RWPE2 (cell line): ENCODE measurements around the gene SMIM30.
"Not testable (repeated sequence)": the region's sequence is repeated elsewhere in the genome, so short reads cannot be mapped to it uniquely, and the experiment has no call there.

Experiments
- ATAC-seq: fragments of 200-7000 bp; cut with Tn5 transposase; 3 replicates; pipeline ENCODE4 v1.9.1; 2021; ENCODE audit warnings: low read depth
- DNase-seq: peaks from one replicate; pipeline ENCODE4 v3.0.0-alpha.2; 2020; ENCODE audit warnings: low spot score
- H3K27ac ChIP-seq: fragments of 450-650 bp; 2 replicates; pipeline ENCODE4 v1.5.1; 2017; ENCODE audit warnings: mild to moderate bottlenecking; ENCODE audit not compliant: poor library complexity, severe bottlenecking
- H3K27me3 ChIP-seq: fragments of 250-450 bp; sonication (Bioruptor Pico); 2 replicates; pipeline ENCODE4 v1.5.1; 2021; ENCODE audit warnings: mild to moderate bottlenecking, moderate library complexity; ENCODE audit not compliant: insufficient read depth, poor library complexity, severe bottlenecking
- H3K36me3 ChIP-seq: fragments of 250-450 bp; sonication (Bioruptor Pico); 2 replicates; pipeline ENCODE4 v1.5.1; 2020; ENCODE audit warnings: low read depth, mild to moderate bottlenecking, moderate library complexity
- H3K4me1 ChIP-seq: fragments of 250-450 bp; sonication (Bioruptor Pico); 2 replicates; pipeline ENCODE4 v1.5.1; 2021; ENCODE audit warnings: mild to moderate bottlenecking, moderate library complexity; ENCODE audit not compliant: insufficient read depth, poor library complexity, severe bottlenecking
- H3K4me3 ChIP-seq: fragments of 250-450 bp; sonication (Bioruptor Pico); 2 replicates; pipeline ENCODE4 v1.5.1; 2021; ENCODE audit warnings: mild to moderate bottlenecking, moderate library complexity; ENCODE audit not compliant: severe bottlenecking
- H3K9me3 ChIP-seq: fragments of 250-450 bp; sonication (Bioruptor Pico); 2 replicates; pipeline ENCODE4 v1.5.1; 2021; ENCODE audit warnings: mild to moderate bottlenecking, moderate library complexity; ENCODE audit not compliant: severe bottlenecking
- TF ChIP-seq, protein P1 (sequence below): fragments of 450-650 bp; IDR thresholded peaks from one replicate; pipeline ENCODE4 v1.5.1; 2017; ENCODE audit warnings: mild to moderate bottlenecking, moderate library complexity; ENCODE audit not compliant: poor library complexity, severe bottlenecking

Gene SMIM30

DNA sequence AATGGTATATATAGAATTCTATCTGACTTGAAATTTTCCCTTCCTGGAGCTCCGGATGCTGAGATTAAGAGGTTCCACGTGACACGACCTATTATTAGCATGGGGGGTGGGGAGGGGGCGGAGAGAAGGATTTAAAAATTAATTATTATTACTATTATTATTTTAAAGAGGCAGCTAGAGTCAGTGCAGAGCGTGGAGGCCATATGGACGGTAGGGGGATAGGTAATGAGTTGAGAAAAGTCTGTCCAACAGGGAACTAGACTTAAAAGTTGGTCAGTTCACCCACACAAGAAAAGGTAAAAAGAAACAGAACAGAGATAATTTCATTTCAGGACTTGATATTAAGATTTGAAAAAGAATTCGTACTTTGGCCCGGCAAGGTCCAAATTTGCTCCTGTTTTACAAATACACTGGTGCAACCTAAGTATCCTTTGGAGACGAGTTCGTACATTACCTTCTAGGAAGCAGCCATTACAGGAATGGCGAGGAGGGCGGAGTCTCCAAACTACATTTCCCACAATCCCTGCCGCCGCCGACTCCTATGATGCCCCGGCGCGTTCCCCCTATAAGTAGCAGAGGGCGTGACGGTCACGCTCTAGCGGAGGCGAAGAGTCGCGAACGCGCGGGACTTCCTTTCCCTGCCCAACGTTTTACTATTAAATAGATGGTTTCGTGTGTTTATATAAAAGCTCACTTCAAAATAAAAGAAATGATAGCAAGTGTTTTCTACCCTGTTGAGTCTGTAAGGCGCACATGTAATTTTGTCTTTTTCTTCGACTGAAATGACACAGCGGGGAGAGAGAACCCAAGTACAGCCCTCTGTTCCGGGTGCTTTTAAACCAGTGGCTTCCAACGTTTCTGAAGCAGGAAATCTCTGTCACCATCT, at the start of gene SMIM30:
Gene SMIM30, minus strand, starts transcription at position 481 of the 886 bp plus-strand sequence. CDS start 976 bp downstream, outside the sequence.
- DNase-seq = peak; percentile 86
- Histone ChIP-seq H3K9me3 (no peaks in the 10 kb centered on the region), H3K4me1 (peaks cover 10% of the 10 kb centered on the region), H3K36me3 (peaks cover 13% of the 10 kb centered on the region), H3K4me3 (peak within 1 kb of the TSS; percentile 56), H3K27me3 (no peaks in the 10 kb centered on the region), H3K27ac (no peak within 1 kb of the TSS)
- TF ChIP-seq, protein P1, sequence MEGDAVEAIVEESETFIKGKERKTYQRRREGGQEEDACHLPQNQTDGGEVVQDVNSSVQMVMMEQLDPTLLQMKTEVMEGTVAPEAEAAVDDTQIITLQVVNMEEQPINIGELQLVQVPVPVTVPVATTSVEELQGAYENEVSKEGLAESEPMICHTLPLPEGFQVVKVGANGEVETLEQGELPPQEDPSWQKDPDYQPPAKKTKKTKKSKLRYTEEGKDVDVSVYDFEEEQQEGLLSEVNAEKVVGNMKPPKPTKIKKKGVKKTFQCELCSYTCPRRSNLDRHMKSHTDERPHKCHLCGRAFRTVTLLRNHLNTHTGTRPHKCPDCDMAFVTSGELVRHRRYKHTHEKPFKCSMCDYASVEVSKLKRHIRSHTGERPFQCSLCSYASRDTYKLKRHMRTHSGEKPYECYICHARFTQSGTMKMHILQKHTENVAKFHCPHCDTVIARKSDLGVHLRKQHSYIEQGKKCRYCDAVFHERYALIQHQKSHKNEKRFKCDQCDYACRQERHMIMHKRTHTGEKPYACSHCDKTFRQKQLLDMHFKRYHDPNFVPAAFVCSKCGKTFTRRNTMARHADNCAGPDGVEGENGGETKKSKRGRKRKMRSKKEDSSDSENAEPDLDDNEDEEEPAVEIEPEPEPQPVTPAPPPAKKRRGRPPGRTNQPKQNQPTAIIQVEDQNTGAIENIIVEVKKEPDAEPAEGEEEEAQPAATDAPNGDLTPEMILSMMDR = no peak
- peak; percentile 100 for ATAC-seq

- H3K4me1 ChIP-seq, H3K9me3 ChIP-seq, H3K27ac ChIP-seq, H3K27me3 ChIP-seq, H3K4me3 ChIP-seq, H3K36me3 ChIP-seq, DNase-seq, ATAC-seq: not testable (repeated sequence)
Observed at GRCh38 chr7:113166176-113166575, 47.8 kb upstream of the SMIM30 start.

DNA sequence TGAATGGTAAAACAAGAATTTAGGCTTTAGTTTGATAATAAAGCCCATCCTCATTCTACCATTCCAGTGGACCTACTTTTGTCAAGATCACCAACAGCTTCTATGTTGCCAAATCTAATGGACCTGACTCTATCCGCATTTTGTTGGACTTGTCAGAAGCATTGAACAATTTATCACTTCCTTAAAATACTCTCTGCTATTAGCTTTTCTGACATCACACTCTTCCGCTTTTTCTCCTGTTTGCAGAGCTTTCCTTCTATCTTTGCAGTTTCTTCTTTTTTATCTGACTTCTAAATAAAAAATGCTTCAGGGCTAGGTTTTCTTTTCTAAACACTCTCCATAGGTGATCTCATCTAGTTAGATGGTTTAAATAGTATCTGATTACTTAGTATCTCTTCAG, 42.7 kb upstream of the SMIM30 start:
- no peak for DNase-seq
- Histone ChIP-seq H3K9me3 (no peaks in the 10 kb centered on the region), H3K27ac (no peak overlapping the region), H3K36me3 (no peaks in the 10 kb centered on the region), H3K4me1 (no peaks in the 10 kb centered on the region), H3K27me3 (no peaks in the 10 kb centered on the region), H3K4me3 (no peak overlapping the region)
- TF ChIP-seq, protein P1 = no peak
- no peak for ATAC-seq

GRCh38 chr7:113159746-113160339, 41.5 kb upstream of the SMIM30 start:
- no peaks in the 10 kb centered on the region for H3K36me3 ChIP-seq
- H3K9me3 ChIP-seq = no peaks in the 10 kb centered on the region
- H3K27ac ChIP-seq = no peak overlapping the region
- no peak for DNase-seq
- no peaks in the 10 kb centered on the region for H3K4me1 ChIP-seq
- TF ChIP-seq, protein P1 = peak; percentile 78
- H3K4me3 ChIP-seq = no peak overlapping the region
- H3K27me3 ChIP-seq = no peaks in the 10 kb centered on the region
- peak; percentile 58; the same call in 2 of the 3 replicates for ATAC-seq

DNA sequence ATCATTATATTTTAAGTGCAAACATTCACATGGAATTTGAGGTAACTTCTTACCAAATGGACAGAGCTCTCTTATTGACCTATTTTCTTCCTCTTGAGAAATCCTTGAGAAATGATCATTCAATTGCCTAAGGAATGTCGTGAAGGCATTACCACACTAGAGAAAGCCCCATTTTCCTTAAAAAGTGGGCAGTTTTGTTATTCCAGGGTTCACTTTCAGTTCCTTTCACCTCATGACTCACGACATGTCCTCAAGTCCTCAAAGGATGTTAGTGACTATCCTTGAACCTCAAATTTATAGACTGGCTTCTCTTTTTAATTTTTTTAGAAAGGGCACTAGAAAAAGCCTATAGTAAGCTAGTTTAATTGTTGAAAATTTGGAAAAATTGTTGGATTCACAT, 40.4 kb upstream of the SMIM30 start:
- DNase-seq (no peak), ATAC-seq (no peak)
- H3K9me3 ChIP-seq = no peaks in the 10 kb centered on the region
- no peak overlapping the region for H3K4me3 ChIP-seq
- no peaks in the 10 kb centered on the region for H3K36me3 ChIP-seq
- TF ChIP-seq, protein P1 = no peak
- H3K27me3 ChIP-seq = no peaks in the 10 kb centered on the region
- H3K4me1 ChIP-seq = no peaks in the 10 kb centered on the region
- H3K27ac ChIP-seq = no peak overlapping the region
